Forelimb muscle (tissue), 1 donor: Measurements from ENCODE around the gene EXOSC7. TPM values are rescaled to one million over a fixed set of nuclear protein-coding genes. Genes with fewer than 3 reads are reported as not detected.

Experiments used
- DNase-seq: peaks from one replicate; pipeline ENCODE4 v3.0.0-alpha.2; 2013; ENCODE audit warnings: low read depth
- polyA plus RNA-seq: library from polyadenylated mRNA; unstranded; fragments of 120-200 nt; gene quantifications from one replicate; pipeline ENCODE4 v1.2.1, GENCODE V29; 2013; ENCODE audit not compliant: insufficient read length

The EXOSC7 gene
- polyA plus RNA-seq, 1 donor: 37.7 TPM

- DNase-seq: no peak
Measured at GRCh38 chr3:44992555-44993470, 16.8 kb downstream of the EXOSC7 start.

- DNase-seq: no peak
Measured at GRCh38 chr3:44993471-44994205, 17.6 kb downstream of the EXOSC7 start.

- DNase-seq: peak; percentile 57
Measured at GRCh38 chr3:44995142-44995770, 19.2 kb downstream of the EXOSC7 start.

DNA sequence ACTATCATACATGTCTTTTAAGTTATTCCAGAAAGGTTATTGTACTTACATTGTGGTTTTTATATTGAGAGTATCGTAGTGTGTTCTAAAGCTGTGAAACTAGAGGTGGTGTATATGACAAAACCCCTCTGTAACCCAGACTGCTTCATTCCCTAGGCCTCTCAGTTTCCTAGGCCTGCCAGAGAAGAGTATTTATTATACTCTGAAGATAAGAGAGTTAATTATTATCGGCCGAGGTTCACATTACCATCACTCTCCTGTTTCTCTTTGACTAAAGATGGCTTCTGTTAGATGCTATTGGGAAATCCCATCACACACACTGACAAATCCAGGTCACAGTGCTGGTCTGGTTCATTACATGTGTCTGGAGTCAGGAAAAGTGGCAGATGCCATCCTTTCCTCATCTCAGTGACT is 20.5 kb downstream of the EXOSC7 start:
- no peak for DNase-seq

DNA sequence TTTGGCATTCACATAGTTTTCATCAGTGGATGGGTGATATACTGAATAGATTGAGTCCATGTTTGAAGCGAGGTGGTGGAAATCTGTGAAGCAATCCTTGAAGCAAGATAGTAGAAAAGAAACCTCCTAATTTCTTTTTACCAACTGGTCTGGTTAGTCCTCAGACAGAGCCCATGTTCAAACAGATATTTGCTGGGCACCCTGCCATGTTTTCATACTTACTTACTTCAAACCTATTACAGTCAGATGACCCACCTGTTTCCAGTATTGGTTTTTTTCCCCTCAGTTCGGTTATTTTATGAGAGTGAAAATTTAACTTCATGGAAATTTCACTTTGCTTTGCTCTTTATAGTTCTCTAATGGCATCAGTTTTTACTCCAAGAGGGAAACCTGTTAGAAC is 23.7 kb downstream of the EXOSC7 start:
- no peak for DNase-seq

GRCh38 chr3:45000823-45001222 is 24.8 kb downstream of the EXOSC7 start:
- DNase-seq: no peak

GRCh38 chr3:45001738-45002137 is 25.7 kb downstream of the EXOSC7 start:
- DNase-seq: no peak

GRCh38 chr3:45002139-45002660 is 26.2 kb downstream of the EXOSC7 start:
- DNase-seq: no peak

DNA sequence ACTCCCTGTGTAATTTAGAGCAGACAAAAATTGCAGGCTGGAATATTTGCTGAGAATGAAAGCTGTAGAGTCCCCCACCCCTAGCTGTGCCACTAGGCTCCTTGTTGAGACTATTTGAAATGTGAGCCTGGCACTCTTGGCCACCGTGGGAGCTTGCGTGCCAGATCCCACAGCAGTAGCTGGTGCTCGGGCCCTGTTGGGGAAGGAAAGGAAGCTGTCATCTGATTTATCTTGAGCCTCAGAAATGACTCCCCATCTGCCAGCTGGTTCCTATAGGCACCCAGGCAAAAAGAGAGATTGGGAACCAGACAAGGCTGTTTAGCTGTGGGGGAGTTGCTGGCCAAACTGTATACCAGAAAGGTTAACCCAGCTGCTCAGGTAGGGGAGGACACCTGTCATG is 26.7 kb downstream of the EXOSC7 start:
- no peak for DNase-seq

DNA sequence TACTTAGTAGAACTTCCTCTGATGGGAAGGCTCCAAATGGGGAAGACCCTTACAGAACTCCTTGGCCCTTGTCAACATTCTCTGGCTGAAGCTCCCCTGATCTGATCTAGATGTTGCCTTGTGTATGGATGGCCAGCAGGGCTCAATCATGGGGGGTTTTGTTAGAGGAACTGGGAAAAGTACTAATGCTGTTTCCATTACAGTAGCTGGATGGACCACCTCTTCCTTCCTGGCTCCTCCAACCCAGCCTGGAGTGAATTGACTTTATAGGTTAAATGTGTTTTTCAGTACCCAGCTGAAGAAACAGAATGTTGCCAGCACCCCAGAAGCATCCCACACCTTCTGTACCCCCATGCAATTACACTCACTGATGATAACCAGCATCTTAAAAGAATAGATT is 27.4 kb downstream of the EXOSC7 start:
- DNase-seq: no peak

GRCh38 chr3:45003859-45004258 is 27.8 kb downstream of the EXOSC7 start:
- no peak for DNase-seq

DNA sequence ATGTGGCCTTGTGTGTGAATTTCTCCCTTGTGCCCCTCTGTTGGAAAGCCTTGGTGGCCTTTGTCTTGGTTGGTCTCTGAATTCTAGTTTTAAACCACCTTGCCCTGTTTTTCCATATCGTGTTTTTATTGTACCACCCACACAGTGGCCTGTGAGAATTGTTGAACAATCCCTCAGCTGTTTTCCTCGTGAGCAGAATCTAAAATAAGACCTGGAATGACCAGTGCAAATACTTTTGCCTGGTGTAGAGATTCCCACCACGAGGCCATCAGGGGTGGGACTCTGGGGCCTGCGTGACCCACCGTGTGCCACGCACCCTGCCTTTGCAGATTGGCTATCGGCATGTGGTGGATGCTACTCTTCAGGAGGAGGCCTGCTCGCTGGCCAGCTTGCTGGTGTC is 31.0 kb downstream of the EXOSC7 start:
- DNase-seq: no peak

GRCh38 chr3:45008117-45008516 is 32.1 kb downstream of the EXOSC7 start:
- DNase-seq: no peak

DNA sequence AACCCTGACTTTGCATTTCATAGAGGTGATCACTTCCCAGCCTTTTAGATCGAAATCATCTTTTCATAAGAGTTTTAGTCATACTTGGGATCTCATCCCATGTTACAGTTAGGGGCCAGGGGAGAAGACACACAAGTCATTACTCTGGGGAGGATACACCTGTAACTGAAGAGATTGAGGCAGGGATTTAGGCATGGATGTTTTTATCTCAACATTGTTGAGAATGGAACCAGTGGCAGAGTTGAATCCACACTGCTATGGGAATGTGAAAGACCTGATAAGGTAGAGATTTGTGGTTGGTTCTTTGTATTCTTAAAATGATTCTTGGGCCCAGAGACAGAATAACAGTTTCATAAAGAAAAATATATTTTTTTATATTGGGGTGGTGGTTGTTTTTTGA is 33.8 kb downstream of the EXOSC7 start:
- no peak for DNase-seq

- DNase-seq: no peak
Measured at GRCh38 chr3:45010811-45011333, 34.8 kb downstream of the EXOSC7 start.

DNA sequence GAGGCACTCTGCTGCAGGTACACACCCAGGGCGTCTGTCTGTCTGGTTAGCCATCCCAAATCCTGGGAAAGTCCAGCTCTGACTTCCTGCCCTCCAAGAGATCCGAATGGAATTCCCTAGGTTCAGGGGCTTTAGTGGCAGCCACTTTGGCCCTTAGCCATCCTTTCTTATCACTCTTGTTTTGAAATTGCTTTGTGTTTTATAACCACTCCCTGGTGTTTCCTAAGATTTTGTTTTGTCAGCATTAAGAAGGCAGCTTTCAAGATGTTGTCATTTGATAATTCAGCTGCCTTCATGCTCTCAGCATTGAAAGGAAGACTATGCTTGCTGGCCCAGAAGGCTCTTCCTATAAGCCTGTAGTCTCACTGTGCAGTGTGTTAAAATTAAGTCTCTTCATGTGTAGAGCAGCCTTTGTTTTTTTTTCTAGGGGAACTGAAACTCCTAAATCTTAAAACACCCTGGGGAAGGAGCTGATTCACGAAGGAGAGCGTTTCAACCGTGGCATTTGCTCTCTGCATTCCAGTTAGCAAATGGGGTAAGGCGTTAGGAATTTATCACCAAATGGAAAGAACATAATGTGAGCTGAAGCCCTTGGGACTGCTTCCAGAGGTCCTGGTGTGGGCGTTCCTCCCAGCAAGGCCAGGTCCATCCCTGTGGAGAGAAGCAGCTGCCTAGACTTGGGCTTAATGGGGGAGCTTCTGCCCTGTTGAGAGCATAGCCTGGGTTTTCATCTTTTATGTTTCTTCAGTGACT is 35.9 kb downstream of the EXOSC7 start:
- no peak for DNase-seq

GRCh38 chr3:45012577-45012976 is 36.5 kb downstream of the EXOSC7 start:
- DNase-seq: no peak

DNA sequence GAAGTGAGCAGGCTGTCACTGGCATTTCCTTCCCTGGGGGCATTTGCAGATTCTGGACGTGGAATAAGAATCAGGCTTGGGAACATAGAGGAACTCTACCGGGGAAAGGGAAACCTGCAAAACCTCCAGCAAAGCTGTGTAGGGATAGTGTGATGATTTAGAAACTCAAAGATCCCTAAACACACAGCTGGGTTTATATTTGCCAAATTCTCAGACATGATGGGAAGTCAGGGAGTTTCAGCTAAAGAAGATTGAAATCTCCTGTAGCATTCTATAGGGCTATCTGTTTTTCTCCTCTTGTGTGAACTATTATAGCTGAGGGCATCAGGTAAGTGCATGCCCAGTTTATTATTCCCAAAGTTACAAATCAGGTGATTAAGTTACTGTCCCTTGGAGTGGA is 40.9 kb downstream of the EXOSC7 start:
- no peak for DNase-seq

DNA sequence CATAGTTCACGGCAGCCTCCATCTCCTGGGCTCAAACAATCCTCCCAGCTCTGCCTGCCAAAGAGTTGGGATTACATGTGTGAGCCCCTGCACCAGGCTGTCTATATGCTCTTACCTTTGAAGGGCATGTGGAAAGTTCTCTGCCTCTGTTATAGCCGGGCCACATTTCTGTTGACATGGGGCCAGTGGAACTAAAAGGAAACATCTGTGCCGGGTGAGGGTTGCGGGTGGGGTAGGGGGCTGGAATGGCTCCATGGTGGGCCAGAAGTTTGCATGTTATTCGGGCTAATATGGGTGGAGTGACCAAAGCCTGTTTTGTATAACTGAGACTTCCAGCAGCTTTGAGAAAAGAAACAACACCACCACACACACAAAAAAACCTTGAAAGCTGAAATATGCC is 41.8 kb downstream of the EXOSC7 start:
- no peak for DNase-seq

- DNase-seq: no peak
Measured at GRCh38 chr3:45020534-45020933, 44.5 kb downstream of the EXOSC7 start.
